GM21381 (cell line): ENCODE data around the gene DLG3.

Experiments
- ATAC-seq: cut with Tn5 transposase; IDR thresholded peaks from one replicate; pipeline ENCODE4 v1.9.1; 2021; ENCODE audit warnings: mild to moderate bottlenecking, moderate library complexity; ENCODE audit not compliant: unreplicated experiment

Gene DLG3

DNA sequence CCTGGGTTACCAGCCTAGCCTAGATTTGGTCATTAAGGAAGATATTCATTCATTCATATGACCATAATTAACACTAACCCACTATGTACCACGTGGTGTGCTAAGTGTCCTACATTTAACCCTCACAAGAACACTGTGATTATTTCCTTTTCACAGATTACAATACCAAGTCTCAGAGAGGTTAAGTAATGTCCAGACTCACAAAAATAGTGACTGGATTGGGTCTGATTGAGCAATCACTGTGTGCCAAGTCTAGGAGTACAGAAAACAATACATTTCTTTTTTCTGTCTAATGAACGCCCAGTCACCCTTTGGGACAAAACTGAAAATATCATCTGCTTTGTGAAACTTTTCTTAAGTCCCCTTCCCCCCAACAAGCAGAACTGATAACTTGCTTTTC, 7.6 kb upstream of the DLG3 start:
- no peak for ATAC-seq

DNA sequence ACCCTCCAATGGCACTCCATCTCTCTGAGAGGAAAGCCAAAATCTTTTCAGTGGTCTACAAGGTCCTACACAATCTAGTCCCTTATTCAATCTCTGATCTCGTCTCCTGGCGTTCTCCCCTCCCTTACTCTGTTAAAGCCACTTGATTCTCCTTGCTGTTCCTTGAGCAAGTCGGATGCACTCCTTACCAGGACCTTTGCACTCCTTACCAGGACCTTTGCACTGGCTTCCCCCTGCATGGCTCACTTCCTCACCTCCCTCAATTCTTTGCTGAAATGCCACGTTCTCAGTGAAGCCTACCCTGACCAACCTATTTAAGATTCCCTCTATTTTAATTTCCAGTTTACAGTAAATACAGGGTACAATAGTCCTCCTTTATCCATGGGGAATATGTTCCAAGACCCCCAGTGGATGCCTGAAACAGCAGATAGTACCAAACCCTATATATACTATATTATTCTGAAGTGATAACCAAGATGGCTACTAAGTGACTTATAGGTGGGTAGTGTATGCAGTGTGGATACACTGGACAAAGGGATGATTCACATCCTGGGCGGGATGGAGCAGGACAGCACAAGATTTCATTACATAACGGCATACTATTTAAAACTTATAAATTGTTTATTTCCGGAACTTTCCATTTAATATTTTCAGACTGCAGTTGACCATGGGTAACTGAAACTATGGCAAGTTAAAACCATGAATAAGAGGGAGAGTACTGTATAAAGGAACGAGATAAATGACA, 6.5 kb upstream of the DLG3 start:
- no peak for ATAC-seq

DNA sequence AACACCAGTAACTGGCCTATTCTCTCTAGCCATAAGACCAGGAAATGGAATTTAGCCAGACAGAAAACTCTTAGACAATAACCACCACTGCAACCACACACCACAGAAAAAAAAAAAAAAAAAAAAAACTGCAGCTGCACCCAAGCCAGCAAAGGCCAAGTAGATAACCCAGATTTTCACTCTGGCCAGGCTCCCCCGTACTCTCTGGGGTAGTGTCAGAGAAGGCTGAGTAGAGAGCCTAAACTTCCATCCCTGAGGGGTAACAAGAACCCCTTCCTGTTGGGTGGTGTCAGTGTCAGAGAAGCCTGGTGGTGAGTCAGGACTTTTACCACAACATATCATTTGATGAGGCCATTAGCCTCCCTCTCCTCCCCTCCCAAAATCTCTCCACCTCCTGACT, 5.6 kb upstream of the DLG3 start:
- no peak for ATAC-seq

DNA sequence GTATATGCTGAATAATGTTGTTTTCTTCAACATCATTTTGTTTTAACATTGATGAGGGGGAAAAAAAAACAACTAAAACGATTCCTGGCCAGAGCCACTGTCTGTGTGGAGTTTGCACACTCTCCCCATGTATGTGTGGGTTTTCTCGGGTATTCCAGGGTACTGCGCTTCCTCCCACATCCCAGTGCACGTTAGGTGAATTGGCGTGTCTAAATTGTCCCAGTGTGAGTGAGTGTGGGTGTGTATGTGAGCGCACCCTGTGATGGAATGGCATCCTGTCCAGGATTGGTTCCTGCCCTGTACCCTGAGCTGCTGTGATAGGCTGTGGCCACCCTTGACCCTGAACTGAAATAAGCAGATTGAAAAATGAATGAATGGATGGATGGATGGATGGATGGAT, 2.4 kb upstream of the DLG3 start:
- no peak for ATAC-seq

DNA sequence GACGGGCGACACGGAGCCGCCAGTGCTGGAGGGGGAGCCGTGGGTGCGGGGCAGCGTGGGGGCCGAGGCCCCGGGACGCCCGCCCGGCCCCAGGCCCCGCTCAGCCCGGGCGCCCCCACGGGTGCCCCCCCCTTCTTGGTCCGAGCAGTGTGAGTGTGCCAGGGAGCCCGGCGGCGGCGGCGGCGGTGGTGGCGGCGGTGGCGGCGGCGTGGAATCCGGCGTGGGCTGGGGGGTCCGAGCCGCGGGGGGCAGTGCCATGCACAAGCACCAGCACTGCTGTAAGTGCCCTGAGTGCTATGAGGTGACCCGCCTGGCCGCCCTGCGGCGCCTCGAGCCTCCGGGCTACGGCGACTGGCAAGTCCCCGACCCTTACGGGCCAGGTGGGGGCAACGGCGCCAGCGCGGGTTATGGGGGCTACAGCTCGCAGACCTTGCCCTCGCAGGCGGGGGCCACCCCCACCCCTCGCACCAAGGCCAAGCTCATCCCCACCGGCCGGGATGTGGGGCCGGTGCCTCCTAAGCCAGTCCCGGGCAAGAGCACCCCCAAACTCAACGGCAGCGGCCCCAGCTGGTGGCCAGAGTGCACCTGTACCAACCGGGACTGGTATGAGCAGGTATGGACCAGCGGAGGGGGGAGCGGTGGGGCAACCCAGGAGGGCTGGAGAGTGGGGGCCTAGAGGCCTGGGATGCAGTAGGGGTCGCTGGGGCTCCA, 466 bp downstream of the DLG3 start:
- no peak for ATAC-seq

DNA sequence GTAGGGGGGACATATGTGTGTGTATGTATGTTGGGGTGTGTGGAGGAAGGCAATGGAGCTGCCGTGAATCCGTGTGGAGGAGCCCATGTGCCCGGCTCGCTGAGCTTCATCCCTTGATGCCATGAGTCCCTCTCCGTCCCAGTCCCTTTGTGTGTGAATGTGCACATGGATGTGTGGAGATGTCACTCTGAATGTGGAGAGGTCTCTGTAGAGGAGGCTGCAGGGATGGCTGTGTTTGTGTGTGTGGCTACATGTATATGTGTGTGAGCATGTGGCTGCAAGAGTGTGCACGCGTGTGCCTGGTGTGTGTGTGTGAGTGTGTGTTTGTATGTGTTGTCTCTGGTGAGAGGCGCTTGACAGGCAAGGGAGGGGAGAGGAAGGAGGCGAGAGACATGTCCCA, 1.3 kb downstream of the DLG3 start:
- no peak for ATAC-seq

DNA sequence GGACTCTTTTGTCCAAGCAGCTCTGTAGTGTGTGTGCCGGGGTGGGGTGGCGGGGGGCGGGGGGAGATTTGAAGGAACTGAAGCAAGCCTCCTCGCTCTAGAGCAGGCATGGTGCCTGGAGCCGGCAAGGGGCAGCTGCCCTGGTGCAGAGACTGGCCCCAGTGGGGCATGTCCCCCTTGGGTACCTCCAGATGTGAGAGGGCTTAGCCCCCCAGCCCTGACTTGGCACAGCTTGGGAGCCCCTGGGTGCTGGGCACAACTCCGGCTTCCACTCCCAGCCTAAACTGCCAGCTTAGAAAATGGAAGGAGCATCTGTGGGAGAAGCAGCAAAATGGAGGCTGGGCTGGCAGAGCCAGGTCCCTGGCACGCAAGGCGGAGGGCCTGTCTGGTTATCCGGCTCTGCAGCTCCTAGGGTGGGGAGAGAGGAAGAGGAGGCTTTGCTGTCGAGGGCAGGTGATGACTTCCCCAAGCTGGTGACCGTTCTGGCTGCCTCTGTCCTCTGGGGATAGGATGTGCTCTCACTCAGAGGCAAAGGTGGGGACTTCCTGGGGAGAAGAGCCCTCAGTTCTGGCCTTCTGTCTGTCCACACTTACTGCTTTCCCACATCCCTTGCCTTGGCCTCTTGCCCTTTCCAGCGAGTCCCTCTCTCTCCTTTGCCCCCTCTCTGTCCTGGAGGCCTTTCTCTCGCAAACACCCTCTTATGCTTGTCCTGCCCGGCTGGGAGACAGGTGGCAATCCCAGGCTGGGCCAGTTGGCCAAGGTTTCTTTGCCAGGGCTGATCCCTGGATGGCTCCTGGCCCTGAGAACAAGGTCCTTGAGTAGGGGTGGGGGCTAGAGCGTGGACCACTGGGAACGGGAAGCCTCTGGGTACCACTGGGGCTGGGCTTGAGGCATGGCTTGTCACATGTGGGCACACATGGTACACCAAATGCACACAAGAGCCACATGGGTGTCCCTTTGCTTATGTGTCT, 2.0 kb downstream of the DLG3 start:
- no peak for ATAC-seq

DNA sequence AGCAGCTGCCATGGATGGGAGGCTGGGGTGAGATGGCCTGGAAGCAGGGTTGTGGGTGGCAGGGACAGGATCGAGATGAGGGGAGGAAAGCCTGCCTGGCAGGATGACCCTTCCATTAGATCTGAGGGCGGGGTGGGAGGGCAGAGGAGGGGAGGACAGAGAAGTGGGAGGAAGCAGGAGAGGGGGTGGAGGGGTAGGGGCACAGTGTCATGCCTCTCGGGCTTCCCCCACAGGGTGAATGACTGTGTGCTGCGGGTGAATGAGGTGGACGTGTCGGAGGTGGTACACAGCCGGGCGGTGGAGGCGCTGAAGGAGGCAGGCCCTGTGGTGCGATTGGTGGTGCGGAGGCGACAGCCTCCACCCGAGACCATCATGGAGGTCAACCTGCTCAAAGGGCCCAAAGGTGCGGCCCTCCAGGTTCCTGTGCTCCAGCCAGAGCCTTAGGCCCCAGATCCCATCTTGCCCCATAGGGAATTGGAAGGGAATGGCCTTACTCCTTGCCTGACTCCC, 4.9 kb downstream of the DLG3 start:
- no peak for ATAC-seq

DNA sequence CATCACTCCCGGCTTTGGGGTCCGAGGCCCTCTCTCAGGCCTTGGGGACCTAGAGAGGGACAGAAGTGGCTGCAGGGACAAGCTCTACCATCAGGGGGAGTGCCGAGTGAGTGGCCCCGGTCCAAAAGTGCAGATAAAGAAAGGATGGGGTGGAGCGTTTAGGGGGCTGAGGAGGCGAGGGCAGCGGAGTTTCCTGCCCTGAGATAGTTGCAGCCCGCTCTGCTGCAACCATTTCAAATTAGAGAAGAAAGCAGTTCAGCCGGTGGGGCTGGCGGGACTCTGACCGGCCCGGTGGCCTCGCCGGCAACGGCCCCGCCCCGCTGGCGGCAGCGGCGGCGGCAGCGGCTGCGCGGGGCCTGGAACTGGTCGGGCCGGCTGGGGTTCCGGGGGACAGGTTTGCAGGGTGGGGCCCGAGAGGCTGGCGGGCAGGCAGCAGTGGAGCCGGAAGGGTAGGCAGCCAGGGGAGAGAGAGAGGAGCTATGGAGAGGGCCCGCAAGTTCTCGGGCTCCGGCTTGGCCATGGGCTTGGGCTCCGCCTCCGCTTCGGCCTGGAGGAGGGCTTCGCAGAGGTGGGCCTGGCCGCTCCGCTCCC, 7.6 kb downstream of the DLG3 start:
- peak; percentile 41 for ATAC-seq

DNA sequence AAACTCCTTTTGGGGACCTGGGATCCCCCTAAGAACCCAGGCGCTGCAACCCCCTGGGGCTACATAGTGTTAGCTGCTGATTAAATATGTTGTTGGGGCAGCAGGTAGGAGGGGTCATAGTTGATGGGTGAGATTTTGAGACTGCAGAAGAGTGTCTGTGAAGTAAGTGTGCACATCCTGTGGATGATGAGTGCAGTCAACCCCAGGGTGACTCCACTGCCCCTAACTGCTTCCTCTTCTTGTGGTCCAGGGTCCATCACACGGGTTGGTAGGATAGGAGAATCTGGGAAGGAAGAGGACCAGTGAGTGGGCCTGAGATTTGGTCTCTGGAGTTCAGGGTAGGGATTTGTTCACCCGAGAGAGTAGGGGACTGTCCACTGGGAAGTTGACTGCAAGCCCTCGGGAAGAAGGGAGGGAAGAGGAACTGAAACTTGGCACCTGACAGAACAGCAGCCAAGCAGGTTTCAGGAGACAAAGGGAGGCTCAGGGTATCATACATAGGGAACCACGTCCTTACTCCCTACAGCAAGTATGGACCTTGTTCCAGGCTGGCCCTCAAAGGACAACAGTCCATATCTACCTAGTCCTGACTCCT, 8.5 kb downstream of the DLG3 start:
- ATAC-seq = no peak

DNA sequence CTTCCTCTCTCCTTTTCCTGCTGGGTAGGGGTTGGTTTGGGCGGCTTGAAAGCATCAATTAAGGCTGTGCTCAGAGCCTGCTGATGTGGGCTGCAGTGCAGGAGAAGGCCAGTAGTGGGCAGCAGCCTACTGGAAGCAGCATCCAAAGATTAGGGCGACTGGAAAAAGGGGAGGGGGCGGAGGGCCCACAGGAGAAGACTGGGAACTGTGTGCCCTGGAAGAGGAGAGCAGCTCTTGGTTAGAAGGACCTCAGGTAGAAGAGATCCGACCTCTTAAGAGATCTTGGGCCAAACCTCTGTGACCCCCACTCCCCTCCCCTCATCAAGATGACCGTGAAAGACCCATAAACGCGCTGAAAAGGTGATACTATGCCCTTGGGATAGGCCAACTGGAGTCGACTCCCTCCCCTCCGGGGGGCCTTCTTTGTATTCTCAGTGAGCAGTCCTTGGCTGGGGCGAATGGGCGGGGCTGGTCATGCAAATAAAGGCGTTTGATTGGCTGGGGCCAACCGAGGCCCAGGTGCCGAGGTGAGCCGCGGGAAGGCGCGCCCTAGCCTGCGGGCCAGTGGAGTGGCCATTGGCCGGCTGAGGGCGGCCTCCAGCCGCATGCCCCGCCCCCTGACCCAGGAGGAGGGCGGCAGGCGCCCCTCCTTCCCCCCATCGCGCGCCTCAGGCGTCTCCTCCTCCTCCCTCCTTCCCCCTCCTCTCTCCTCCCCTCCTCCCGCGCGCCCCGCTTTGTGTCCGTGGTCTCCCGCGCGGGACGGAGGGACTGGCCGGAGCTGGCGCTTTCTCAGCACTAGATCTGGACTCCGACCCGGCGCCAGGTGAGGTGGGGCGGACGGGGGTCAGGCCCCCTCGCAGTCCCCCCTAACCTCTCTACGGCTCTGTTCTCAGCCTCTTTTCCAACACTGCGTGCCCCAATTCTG, 10.1 kb downstream of the DLG3 start:
- ATAC-seq = peak; percentile 64

DNA sequence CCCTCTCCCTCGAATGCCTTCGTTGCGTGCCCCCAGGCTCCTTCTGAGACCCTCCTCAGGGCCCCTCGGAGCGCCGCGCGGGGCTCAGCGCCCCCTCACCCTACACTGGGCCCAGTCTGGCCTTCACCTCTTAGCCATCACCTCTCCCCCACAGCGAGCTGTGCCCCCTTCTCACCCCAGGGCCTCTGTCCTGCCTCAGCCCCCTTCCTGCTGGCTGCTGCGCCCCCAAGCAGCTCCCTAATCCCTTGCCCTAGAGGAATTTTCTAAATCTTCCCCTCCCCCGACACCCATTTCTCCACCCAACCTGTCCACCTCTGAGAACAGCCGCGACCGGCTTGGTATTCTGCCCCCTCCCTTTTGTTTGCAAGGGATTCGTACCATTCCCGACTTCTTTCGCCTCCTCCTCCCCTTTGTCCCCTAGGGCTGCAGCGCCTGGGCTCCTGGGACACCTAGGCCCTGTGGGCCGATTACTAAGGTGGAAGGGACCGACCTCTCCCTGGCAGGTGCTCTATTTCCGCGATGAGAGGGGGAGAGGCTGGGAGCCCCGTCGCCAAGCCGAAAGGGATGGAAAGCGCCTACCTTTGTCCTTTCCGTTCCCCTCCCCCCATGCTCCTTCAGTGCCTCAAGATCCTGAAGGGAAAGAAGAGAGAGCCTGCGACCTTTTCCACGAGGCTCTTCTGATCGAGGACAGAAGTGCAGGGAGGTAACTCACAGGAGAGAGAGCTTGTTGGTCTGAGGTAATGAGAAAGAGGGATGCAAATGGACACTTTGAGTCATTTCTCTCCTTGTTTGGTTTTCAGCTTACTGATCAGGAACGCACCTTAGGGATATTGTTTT, 10.9 kb downstream of the DLG3 start:
- no peak for ATAC-seq

DNA sequence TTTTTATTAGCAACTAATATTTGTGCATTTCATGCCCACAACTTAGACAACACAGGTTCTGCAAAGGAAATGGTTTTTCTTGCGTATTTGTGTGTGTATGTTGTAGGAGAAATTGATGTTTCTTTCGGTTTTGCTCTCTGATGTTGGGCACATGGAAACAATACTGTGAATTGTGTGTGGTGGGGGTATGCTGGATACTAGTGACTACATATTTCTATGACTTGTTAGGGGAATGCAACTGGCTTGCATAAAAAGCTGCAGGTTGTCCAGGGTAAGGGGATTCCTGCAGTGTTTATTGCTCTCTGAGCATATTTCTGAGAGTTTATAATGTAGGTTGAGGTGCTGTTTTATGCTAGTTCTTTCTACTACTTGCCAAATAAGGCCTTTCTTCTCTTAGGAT, 11.6 kb downstream of the DLG3 start:
- no peak for ATAC-seq

DNA sequence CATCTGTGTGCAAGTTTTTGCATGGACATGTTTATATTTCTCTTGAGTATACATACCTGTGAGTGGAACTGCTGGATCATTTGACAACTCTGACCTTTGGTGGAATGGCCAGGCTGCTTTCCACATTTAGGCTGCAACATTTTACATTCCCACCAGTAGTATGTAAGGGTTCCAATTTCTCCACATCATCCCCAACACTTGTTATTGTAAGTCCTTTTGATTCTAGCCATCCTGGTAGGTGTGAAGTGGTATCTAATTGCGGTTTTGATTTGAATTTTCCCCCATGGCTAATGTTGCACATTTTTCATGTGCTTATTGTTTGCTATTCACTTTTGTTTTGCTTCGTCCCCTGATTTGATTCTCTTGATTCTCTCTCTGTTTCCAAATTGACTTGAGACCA, 16.4 kb downstream of the DLG3 start:
- ATAC-seq = no peak

DNA sequence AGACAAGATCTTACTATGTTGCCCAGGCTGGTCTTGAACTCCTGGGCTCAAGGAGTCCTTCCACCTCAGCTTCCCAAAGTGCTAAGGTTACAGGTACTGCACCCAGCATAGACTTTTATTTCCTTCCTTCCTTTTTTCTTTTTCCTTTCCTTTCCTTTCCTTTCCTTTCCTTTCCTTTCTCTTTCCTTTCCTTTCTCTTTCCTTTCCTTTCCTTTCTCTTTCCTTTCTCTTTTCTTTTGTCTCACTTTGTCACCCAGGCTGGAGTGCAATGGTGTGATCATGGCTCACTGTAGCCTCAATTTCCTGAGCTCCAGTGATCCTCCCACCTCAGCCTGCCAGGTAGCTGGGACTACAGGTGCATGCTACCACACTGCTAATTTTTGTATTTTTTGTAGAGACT, 19.4 kb downstream of the DLG3 start:
- ATAC-seq = no peak

DNA sequence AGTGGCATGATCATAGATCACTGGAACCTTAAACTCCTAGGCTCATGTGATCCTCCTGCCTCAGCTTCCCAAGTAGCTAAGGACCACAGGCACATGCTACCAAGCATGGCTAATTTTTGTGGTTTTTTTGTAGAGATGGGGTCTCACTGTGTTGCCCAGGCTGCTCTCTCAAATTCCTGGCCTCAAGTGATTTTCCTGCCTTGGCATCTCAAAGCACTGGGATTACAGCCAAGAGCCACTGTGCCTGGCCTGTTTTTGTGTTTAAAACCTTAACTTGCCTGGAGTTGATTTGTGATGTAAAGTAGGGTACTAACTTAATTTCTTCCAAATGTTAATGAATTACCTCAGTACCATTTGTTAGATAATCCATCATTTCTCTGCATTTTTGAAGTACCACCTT, 22.3 kb downstream of the DLG3 start:
- no peak for ATAC-seq

DNA sequence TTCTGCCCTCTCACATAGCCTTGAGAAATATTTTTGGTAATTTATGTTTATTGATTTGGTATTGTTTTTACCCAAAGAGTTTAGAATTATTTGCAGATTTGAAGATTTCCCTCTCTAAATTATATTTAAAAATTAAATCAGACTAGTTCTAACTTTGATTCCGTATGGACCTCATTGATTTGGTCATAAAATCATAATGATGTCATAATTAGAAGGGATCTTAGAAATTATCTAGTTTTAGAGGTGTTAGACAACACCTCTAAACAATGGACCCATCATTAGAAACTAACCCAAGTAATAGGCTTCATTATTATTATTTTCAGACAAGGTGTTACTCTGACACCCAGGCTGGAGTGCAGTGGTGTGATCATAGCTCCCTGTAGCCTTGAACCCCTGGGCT, 24.1 kb downstream of the DLG3 start:
- no peak for ATAC-seq

DNA sequence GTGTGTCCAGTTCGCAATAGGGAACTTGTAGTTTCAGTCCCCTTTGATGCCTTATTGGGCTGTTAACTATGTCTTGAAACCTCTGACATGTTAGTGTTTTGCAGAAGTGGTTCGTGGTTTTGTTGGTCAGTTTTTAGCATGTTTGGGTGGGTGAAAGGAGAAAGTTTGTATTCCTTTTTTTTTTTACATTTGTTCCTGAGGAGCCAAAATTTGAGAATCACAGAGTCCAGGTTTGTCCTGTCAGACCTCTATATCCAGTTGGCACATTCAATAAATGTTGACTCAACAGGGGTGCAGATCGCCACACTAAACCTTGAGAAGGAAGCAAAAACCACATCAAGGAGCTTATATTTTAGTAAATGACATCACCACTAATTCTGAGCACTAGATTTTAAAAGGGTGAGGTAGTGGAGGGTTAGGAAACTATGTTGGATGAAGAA, 26.2 kb downstream of the DLG3 start:
- peak; percentile 60 for ATAC-seq
